ENCODE results near the gene RIC1. TPM values are rescaled to one million over a fixed set of nuclear protein-coding genes. Genes with fewer than 3 reads are reported as not detected.
A peak's percentile ranks its signal among the peaks of the same experiment; 100 is the strongest.

The RIC1 gene
- total and polyA plus RNA-seq, 2 of the 13 experiments (the other 11 are each of a cell fraction or from before 2014, with no cell fraction given) = 18.2 to 19.0 TPM

DNA sequence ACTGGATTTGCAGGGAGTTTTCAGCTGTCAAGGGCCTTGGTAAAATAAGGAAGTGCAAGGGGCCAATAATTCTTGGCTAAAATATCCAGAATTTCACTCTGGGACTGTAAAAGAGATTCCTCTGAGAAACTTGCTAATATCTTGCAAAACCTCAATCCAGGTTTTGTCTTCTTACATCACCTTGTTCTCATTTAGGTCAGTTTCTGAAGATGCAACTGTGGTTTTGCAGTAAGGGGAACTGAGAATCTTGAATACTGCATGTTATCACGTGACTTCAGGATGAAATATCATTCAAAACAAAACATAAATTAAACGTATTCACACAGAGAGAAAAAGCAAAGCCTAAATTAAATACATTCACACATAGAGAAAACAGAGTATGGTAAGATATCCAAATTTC lies 35.0 kb upstream of the RIC1 start:
- no TSS peak for BruUV-seq (replicated peaks)
- Histone ChIP-seq H3K4me3 (replicated peaks in 1 of 3; ENCODE audit: insufficient read depth in 1 of 3, low read depth in 2 of 3, low read length in 3 of 3) (no peak overlapping the region), H3K27me3 (ENCODE audit: control insufficient read depth in 1 of 2, insufficient read depth in 2 of 2, low read length in 2 of 2) (no peaks in the 10 kb centered on the region), H3K9ac (ENCODE audit: insufficient read depth, low read depth, low read length) (no peak overlapping the region), H3K4me2 (ENCODE audit: low read depth, low read length) (no peak overlapping the region), H3K79me2 (ENCODE audit: insufficient read depth, low read length) (no peaks in the 10 kb centered on the region), H3K27ac (ENCODE audit: extremely low read length, insufficient read depth, low read length) (no peak overlapping the region), H4K20me1 (ENCODE audit: insufficient read depth, low read length) (no peaks in the 10 kb centered on the region), H3K4me1 (ENCODE audit: insufficient read depth, low read length) (no peaks in the 10 kb centered on the region), H3K9me3 (ENCODE audit: low read length) (no peaks in the 10 kb centered on the region), H2AFZ (ENCODE audit: low read length) (no peak overlapping the region), H3K36me3 (replicated peaks in 1 of 2; ENCODE audit: control insufficient read depth in 1 of 2, insufficient read depth in 2 of 2, low read length in 2 of 2) (no peaks in the 10 kb centered on the region)
- FAIRE-seq (no peak), ATAC-seq (no peak), DNase-seq (ENCODE audit: low spot score) (no peak)
- in situ Hi-C loops (cut with HindIII; ENCODE audit: extremely low pct_ligation_motif_present, low pct_unique_long_range_greater_than_20kb) (loop anchor here (10.0 to 25.0 kb wide), 2 partner anchors 149 to 832 kb away; no protein-coding TSS in a partner anchor), intact Hi-C loops (cut with micrococcal nuclease; ENCODE audit: unreplicated experiment) (loop anchor here (5.0 kb wide), 1 partner anchor 367 kb away; no protein-coding TSS in a partner anchor)
- POLR2A ChIA-PET = no interaction called here
- no peak for TF ChIP-seq ZSCAN12 (CRISPR knock-in tag; IDR thresholded peaks at IDR 0.05)
- peak; percentile 85 for TF ChIP-seq RAD51 (IDR thresholded peaks at IDR 0.05; ENCODE audit: borderline replicate concordance)
- TF ChIP-seq KLF13 (CRISPR knock-in tag; IDR thresholded peaks at IDR 0.05) = no peak
- TF ChIP-seq ZNF616 (CRISPR knock-in tag; IDR thresholded peaks at IDR 0.05; ENCODE audit: low read depth) = no peak
- no peak for TF ChIP-seq MAFG (CRISPR knock-in tag; IDR thresholded peaks at IDR 0.05)
- TF ChIP-seq MEF2D (CRISPR knock-in tag; IDR thresholded peaks at IDR 0.05) = no peak
- TF ChIP-seq HES4 (CRISPR knock-in tag; IDR thresholded peaks at IDR 0.05; ENCODE audit: borderline replicate concordance) = no peak
- TF ChIP-seq PHF5A (CRISPR knock-in tag; IDR thresholded peaks at IDR 0.05; ENCODE audit: low read depth, unreplicated experiment) = no peak
- WGBS (ENCODE audit: low lambda C conversion rate) = 0% methylated on average over 2 of the region's 2 CpGs
- CTCF ChIA-PET (ENCODE audit: low intra/inter-chr PET ratio, low total read pairs) = no interaction called here

DNA sequence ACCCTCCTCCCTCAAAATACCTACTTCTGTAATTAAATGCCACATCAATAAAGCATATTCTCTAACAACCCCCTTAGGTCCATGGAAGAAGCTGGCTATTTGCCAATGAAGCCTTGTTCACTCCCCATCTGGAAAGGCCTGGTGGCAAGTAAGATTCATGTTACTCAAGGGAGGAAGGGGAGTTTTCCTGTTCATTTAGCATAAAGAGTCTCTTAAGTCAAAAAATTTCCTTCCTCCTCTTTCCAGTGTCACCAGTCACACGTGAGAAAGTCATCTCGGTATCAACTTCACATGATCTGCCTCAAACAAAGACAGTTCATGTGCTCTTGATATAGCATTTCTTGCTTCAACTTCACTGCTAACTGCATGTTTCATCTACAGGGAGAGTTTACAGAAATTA lies 32.7 kb upstream of the RIC1 start:
- Histone ChIP-seq H3K27ac (ENCODE audit: extremely low read length, insufficient read depth, low read length) (no peak overlapping the region), H3K4me1 (ENCODE audit: insufficient read depth, low read length) (peaks cover 6% of the 10 kb centered on the region; the same call in 1 of the 2 replicates), H3K4me2 (ENCODE audit: low read depth, low read length) (no peak overlapping the region), H3K9ac (ENCODE audit: insufficient read depth, low read depth, low read length) (no peak overlapping the region), H4K20me1 (ENCODE audit: insufficient read depth, low read length) (no peaks in the 10 kb centered on the region), H3K9me3 (ENCODE audit: low read length) (no peaks in the 10 kb centered on the region), H3K36me3 (replicated peaks in 1 of 2; ENCODE audit: control insufficient read depth in 1 of 2, insufficient read depth in 2 of 2, low read length in 2 of 2) (no peaks in the 10 kb centered on the region), H3K27me3 (ENCODE audit: control insufficient read depth in 1 of 2, insufficient read depth in 2 of 2, low read length in 2 of 2) (no peaks in the 10 kb centered on the region; a peak in 1 of 5 replicates), H3K4me3 (replicated peaks in 1 of 3; ENCODE audit: insufficient read depth in 1 of 3, low read depth in 2 of 3, low read length in 3 of 3) (no peak overlapping the region), H2AFZ (ENCODE audit: low read length) (no peak overlapping the region), H3K79me2 (ENCODE audit: insufficient read depth, low read length) (no peaks in the 10 kb centered on the region)
- no peak for ATAC-seq
- BruUV-seq (replicated peaks) = no TSS peak
- 25% methylated on average over 2 of the region's 2 CpGs for WGBS (ENCODE audit: low lambda C conversion rate)
- no peak for DNase-seq (ENCODE audit: low spot score)
- in situ Hi-C loops (cut with HindIII; ENCODE audit: extremely low pct_ligation_motif_present, low pct_unique_long_range_greater_than_20kb) (loop anchor here (5.0 to 25.0 kb wide), 3 partner anchors 151 to 834 kb away; partner anchors contain the start of gene INSL6), intact Hi-C loops (cut with micrococcal nuclease; ENCODE audit: unreplicated experiment) (no loop called here)
- ChIA-PET CTCF (ENCODE audit: low intra/inter-chr PET ratio, low total read pairs) (no interaction called here), POLR2A (no interaction called here)
- no peak for FAIRE-seq
- TF ChIP-seq CEBPG (CRISPR knock-in tag; IDR thresholded peaks at IDR 0.05) = no peak
- no peak for TF ChIP-seq ZNF552 (CRISPR knock-in tag; IDR thresholded peaks at IDR 0.05; ENCODE audit: borderline replicate concordance)
- TF ChIP-seq MAFG (CRISPR knock-in tag; IDR thresholded peaks at IDR 0.05) = no peak
- TF ChIP-seq ZNF616 (CRISPR knock-in tag; IDR thresholded peaks at IDR 0.05; ENCODE audit: low read depth) = no peak
- TF ChIP-seq, protein P1, sequence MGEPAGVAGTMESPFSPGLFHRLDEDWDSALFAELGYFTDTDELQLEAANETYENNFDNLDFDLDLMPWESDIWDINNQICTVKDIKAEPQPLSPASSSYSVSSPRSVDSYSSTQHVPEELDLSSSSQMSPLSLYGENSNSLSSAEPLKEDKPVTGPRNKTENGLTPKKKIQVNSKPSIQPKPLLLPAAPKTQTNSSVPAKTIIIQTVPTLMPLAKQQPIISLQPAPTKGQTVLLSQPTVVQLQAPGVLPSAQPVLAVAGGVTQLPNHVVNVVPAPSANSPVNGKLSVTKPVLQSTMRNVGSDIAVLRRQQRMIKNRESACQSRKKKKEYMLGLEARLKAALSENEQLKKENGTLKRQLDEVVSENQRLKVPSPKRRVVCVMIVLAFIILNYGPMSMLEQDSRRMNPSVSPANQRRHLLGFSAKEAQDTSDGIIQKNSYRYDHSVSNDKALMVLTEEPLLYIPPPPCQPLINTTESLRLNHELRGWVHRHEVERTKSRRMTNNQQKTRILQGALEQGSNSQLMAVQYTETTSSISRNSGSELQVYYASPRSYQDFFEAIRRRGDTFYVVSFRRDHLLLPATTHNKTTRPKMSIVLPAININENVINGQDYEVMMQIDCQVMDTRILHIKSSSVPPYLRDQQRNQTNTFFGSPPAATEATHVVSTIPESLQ (CRISPR knock-in tag; conservative IDR thresholded peaks at IDR 0.05) = no peak
- no peak for TF ChIP-seq TP53 (CRISPR knock-in tag; conservative IDR thresholded peaks at IDR 0.05)
- TF ChIP-seq ATF1 (CRISPR knock-in tag; IDR thresholded peaks at IDR 0.05) = no peak
- no peak for TF ChIP-seq FOXK2 (IDR thresholded peaks at IDR 0.05)
- no peak for TF ChIP-seq ZEB1 (IDR thresholded peaks at IDR 0.05; ENCODE audit: insufficient replicate concordance, low read depth)
- TF ChIP-seq, protein P2, sequence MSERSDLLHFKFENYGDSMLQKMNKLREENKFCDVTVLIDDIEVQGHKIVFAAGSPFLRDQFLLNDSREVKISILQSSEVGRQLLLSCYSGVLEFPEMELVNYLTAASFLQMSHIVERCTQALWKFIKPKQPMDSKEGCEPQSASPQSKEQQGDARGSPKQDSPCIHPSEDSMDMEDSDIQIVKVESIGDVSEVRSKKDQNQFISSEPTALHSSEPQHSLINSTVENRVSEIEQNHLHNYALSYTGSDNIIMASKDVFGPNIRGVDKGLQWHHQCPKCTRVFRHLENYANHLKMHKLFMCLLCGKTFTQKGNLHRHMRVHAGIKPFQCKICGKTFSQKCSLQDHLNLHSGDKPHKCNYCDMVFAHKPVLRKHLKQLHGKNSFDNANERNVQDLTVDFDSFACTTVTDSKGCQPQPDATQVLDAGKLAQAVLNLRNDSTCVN (CRISPR knock-in tag; IDR thresholded peaks at IDR 0.05; ENCODE audit: borderline replicate concordance) = no peak
- TF ChIP-seq, protein P3, sequence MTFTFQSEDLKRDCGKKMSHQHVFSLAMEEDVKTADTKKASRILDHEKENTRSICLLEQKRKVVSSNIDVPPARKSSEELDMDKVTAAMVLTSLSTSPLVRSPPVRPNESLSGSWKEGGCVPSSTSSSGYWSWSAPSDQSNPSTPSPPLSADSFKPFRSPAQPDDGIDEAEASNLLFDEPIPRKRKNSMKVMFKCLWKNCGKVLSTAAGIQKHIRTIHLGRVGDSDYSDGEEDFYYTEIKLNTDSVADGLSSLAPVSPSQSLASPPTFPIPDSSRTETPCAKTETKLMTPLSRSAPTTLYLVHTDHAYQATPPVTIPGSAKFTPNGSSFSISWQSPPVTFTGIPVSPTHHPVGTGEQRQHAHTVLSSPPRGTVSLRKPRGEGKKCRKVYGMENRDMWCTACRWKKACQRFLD (CRISPR knock-in tag; IDR thresholded peaks at IDR 0.05; ENCODE audit: borderline replicate concordance) = no peak
